Suprapubic skin (tissue), 4 donors: ENCODE data around the gene HEPN1. TPM values are rescaled to one million over a fixed set of nuclear protein-coding genes. Genes with fewer than 3 reads are reported as not detected.

Source experiments
- DNase-seq, 2 donors: peaks; one replicate each; pipeline ENCODE4 v3.0.0-alpha.2; 2019; ENCODE audit warnings: low spot score in 2 of 2
- H3K27ac ChIP-seq: fragments of 200-600 bp; sonication (generic); one replicate; pipeline ENCODE4 v1.5.1; 2019
- H3K27me3 ChIP-seq: fragments of 200-600 bp; sonication (generic); one replicate; pipeline ENCODE4 v1.5.1; 2019
- H3K36me3 ChIP-seq: fragments of 200-600 bp; sonication (generic); one replicate; pipeline ENCODE4 v1.5.1; 2019
- H3K4me1 ChIP-seq: fragments of 200-600 bp; sonication (generic); one replicate; pipeline ENCODE4 v1.5.1; 2019
- H3K4me3 ChIP-seq: fragments of 200-600 bp; sonication (generic); one replicate; pipeline ENCODE4 v1.5.1; 2019; ENCODE audit warnings: mild to moderate bottlenecking
- H3K9me3 ChIP-seq: fragments of 200-600 bp; sonication (generic); one replicate; pipeline ENCODE4 v1.5.1; 2019
- EP300 ChIP-seq: sonication (generic); formaldehyde crosslinking; IDR thresholded peaks from one replicate; pipeline ENCODE4 v1.6.1; 2017; ENCODE audit warnings: antibody characterized with exemption
- POLR2A ChIP-seq, 2 donors: fragments of 450-650 bp; IDR thresholded peaks; one replicate each; pipeline ENCODE4 v1.6.1; 2017; ENCODE audit warnings: antibody characterized with exemption in 2 of 2, mild to moderate bottlenecking in 2 of 2, moderate library complexity in 2 of 2
- POLR2AphosphoS5 ChIP-seq, 3 donors: sonication (generic); formaldehyde crosslinking; IDR thresholded peaks; one replicate each; pipeline ENCODE4 v1.6.1; 2017; ENCODE audit warnings: antibody characterized with exemption in 3 of 3
- WGBS: methylation state at CpG from one replicate; pipeline ENCODE4 v1.1.5; 2018; 5-methylcytosine and 5-hydroxymethylcytosine counted together
- total RNA-seq, 4 donors: library from RNA; depleted of rRNA; stranded (reverse); fragments of >200 nt; gene quantifications; one replicate each; pipeline ENCODE4 v1.1.0, GENCODE V29; 2016
- TF ChIP-seq, protein P1 (sequence below), 2 donors: fragments of 200-600 bp in 1 of 2; fragments of 450-650 bp in 1 of 2; sonication (generic) in 1 of 2; IDR thresholded peaks; one replicate each; pipeline ENCODE4 v1.5.1; 2016 to 2019; ENCODE audit warnings: antibody characterized with exemption in 2 of 2, mild to moderate bottlenecking in 1 of 2, moderate library complexity in 1 of 2

Gene HEPN1
- total RNA-seq, 4 donors from 2014 or later, result not detected

DNA sequence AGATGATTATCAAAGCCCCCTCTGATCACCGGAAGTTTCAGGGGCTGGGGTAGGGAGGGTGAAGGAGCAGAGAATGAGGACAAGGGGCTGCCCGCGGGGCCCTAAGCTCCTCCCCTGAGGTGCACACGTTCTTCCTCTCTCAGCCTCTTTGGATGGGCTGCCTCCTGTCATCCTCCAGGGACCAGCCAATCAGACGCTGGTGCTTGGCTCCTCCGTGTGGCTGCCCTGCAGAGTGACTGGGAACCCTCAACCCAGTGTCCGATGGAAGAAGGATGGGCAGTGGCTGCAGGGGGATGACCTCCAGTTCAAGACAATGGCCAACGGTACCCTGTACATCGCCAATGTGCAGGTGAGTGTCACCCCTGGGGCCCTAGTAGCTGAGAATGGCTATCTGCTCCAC is 46.3 kb upstream of the HEPN1 start:
- Histone ChIP-seq H3K36me3 (no peaks in the 10 kb centered on the region), H3K27me3 (peaks cover 69% of the 10 kb centered on the region), H3K4me3 (no peak overlapping the region), H3K4me1 (peaks cover 34% of the 10 kb centered on the region), H3K27ac (no peak overlapping the region), H3K9me3 (no peaks in the 10 kb centered on the region)
- TF ChIP-seq, protein P1, sequence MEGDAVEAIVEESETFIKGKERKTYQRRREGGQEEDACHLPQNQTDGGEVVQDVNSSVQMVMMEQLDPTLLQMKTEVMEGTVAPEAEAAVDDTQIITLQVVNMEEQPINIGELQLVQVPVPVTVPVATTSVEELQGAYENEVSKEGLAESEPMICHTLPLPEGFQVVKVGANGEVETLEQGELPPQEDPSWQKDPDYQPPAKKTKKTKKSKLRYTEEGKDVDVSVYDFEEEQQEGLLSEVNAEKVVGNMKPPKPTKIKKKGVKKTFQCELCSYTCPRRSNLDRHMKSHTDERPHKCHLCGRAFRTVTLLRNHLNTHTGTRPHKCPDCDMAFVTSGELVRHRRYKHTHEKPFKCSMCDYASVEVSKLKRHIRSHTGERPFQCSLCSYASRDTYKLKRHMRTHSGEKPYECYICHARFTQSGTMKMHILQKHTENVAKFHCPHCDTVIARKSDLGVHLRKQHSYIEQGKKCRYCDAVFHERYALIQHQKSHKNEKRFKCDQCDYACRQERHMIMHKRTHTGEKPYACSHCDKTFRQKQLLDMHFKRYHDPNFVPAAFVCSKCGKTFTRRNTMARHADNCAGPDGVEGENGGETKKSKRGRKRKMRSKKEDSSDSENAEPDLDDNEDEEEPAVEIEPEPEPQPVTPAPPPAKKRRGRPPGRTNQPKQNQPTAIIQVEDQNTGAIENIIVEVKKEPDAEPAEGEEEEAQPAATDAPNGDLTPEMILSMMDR (IDR thresholded peaks at IDR 0.05), result no peak
- TF ChIP-seq EP300, result no peak
- 19% methylated on average over 9 of the region's 9 CpGs for WGBS
- DNase-seq, result no peak

DNA sequence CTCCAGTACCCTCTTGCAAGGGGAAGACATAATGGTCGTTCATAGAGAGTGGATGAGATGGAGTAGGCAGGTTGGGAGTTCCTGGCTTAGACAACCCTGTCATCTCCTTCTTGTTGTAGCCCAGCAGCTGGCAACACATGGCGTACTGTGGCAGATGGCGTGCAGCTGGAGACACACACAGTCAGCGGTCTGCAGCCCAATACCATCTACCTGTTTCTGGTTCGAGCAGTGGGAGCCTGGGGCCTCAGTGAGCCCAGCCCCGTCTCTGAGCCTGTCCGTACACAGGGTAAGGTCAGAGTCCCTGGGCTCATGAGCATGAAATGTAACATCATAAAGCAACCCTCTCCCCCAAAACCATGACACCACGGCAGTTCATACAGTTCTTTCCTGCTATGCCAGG is 45.1 kb upstream of the HEPN1 start:
- Histone ChIP-seq H3K9me3 (no peaks in the 10 kb centered on the region), H3K4me1 (peaks cover 24% of the 10 kb centered on the region), H3K4me3 (no peak overlapping the region), H3K27me3 (peaks cover 57% of the 10 kb centered on the region), H3K27ac (no peak overlapping the region), H3K36me3 (no peaks in the 10 kb centered on the region)
- no peak for DNase-seq
- 55% methylated on average over 8 of the region's 8 CpGs for WGBS
- TF ChIP-seq EP300 (no peak), POLR2AphosphoS5 (IDR thresholded peaks at IDR 0.05) (no peak), POLR2A (IDR thresholded peaks at IDR 0.05) (no peak)
- TF ChIP-seq, protein P1 (IDR thresholded peaks at IDR 0.05), result no peak

DNA sequence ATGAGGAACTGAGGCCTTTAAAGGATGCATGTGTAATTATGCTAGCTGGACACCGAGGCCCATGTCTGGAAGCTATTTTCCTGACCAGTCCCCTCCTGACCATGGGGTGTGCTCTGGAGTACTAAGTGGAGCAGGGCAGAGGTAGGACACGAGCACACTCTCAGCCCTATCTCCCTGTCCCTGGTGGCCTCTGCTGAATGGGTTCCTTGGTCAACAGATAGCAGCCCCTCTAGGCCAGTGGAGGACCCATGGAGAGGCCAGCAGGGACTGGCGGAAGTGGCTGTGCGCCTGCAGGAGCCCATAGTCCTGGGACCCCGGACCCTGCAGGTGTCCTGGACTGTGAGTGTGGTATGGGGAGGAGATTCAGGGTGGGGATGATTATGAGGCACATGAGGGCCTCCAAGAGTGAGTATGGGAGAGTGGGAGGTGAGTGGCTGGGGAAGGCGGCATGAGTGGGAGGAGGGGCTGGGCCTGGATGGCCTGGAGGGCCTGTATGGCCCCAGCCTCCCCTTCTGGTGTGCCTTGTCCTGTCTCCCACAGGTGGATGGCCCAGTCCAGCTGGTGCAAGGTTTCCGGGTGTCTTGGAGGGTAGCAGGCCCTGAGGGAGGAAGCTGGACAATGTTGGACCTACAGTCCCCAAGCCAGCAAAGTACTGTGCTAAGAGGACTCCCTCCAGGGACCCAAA is 44.3 kb upstream of the HEPN1 start:
- Histone ChIP-seq H3K27ac (no peak overlapping the region), H3K36me3 (no peaks in the 10 kb centered on the region), H3K4me1 (peaks cover 19% of the 10 kb centered on the region), H3K27me3 (peaks cover 49% of the 10 kb centered on the region), H3K9me3 (no peaks in the 10 kb centered on the region), H3K4me3 (no peak overlapping the region)
- no peak for DNase-seq
- no peak for TF ChIP-seq POLR2AphosphoS5 (IDR thresholded peaks at IDR 0.05)
- TF ChIP-seq, protein P1 (IDR thresholded peaks at IDR 0.05), result no peak
- TF ChIP-seq POLR2A (IDR thresholded peaks at IDR 0.05), result no peak
- no peak for TF ChIP-seq EP300
- WGBS, result 89% methylated on average over 7 of the region's 7 CpGs

DNA sequence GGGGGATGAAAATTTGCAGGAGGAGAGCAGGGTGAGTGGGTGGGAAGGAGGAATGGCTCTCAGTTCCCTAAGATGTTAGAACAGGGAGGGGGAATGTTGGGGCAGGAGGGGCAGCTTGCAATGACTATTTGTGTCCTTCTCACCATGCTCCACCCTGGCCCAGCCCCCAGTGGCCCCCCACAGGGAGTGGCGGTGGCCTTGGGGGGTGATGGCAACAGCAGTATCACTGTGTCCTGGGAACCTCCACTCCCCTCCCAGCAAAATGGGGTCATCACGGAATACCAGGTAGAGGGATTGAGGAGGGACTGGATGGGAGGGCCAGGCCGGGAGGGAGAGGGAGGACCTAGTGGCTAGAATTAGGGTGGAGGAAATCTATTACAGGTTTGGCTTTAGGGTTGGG is 43.6 kb upstream of the HEPN1 start:
- 56% methylated on average over 3 of the region's 3 CpGs for WGBS
- no peaks in the 10 kb centered on the region for H3K9me3 ChIP-seq
- peaks cover 19% of the 10 kb centered on the region for H3K4me1 ChIP-seq
- DNase-seq, result no peak
- peaks cover 42% of the 10 kb centered on the region for H3K27me3 ChIP-seq
- H3K4me3 ChIP-seq, result no peak overlapping the region
- TF ChIP-seq, protein P1 (IDR thresholded peaks at IDR 0.05), result no peak
- TF ChIP-seq POLR2A (IDR thresholded peaks at IDR 0.05), result no peak
- no peak for TF ChIP-seq EP300
- no peak for TF ChIP-seq POLR2AphosphoS5 (IDR thresholded peaks at IDR 0.05)
- H3K36me3 ChIP-seq, result no peaks in the 10 kb centered on the region
- H3K27ac ChIP-seq, result no peak overlapping the region

DNA sequence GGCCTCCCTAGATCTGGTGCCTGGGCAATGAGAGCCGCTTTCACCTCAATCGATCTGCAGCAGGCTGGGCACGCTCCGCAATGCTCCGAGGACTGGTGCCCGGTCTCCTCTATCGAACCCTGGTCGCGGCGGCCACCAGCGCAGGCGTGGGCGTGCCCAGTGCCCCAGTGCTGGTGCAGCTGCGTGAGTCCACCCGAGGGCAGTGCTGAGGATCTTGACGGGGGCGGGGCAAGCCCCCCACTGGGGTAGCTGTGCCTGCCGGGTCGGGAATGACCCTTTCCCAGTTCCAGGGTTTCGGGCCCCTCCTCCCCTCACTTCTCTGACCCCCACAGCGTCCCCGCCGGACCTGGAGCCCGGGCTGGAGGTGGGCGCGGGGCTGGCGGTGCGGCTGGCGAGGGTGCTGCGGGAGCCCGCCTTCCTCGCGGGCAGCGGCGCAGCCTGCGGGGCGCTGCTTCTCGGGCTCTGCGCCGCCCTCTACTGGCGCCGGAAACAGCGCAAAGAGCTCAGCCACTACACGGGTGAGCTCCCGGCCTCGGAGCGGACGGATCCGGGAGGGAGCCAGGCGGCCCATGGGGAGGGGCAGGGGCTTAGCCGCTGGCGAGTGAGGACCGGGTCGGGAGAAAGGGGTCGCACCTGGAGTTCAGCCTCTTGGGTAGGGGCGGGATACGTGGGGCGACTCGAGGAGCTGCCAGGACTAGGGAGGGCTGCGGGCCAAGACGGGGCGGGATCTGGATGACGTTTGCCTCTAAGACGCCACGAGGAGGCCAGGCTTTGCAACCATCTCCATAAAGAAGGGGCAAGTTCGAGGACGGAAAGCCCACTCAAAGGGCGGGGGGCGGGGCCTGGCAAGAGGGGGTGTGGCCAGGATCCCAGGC is 42.9 kb upstream of the HEPN1 start:
- peaks cover 35% of the 10 kb centered on the region for H3K27me3 ChIP-seq
- H3K27ac ChIP-seq, result peak overlapping the region; percentile 75
- TF ChIP-seq, protein P1 (IDR thresholded peaks at IDR 0.05), result peak; percentile 7 to 86
- TF ChIP-seq POLR2AphosphoS5 (IDR thresholded peaks at IDR 0.05) (peak in 1 of 3 donors; percentile 41), POLR2A (IDR thresholded peaks at IDR 0.05) (no peak), EP300 (no peak)
- H3K4me3 ChIP-seq, result peak overlapping the region; percentile 56
- H3K9me3 ChIP-seq, result no peaks in the 10 kb centered on the region
- DNase-seq, result peak; percentile 89 to 91
- H3K4me1 ChIP-seq, result peaks cover 19% of the 10 kb centered on the region
- WGBS, result 2% methylated on average over 38 of the region's 69 CpGs
- no peaks in the 10 kb centered on the region for H3K36me3 ChIP-seq
